ENCODE data around the gene GPR27.

GPR27 gene

DNA sequence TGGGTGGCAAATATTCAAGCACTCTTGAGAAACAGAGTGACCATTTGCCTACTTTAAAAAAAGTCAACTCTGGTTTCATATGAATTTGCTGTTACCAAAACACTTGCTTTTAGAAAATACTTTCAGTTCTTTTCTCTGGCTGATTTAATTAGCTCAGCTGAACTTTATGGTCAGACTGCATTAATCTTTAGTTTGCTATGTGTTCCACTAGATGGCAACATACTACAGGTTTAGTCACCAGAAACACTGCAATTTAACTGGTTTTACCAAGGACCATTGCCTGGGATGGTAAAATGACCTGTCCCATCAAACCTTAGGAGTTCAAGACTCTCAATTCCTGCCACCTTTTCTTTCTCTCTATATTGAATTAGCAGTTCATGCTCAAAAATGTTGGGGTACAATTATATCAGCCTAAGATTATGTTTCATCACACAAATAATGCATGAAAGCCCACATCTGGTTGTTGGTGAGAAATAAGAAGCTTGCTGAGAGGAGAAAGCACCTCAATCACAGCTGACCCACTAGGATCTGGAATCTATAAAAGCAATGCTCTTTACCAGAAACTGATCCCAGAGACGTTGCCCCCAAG lies 42.7 kb upstream of the GPR27 start:
- no peak overlapping the region for H3K4me3 ChIP-seq (ENCODE audit: low read length)
- peak; percentile 61 for DNase-seq (ENCODE audit: low read depth)
- peak; percentile 70 for TF ChIP-seq CTCF (conservative IDR thresholded peaks at IDR 0.05; ENCODE audit: low read length)

- no peak for DNase-seq (ENCODE audit: low read depth)
- TF ChIP-seq CTCF (conservative IDR thresholded peaks at IDR 0.05; ENCODE audit: low read length) = no peak
- no peak overlapping the region for H3K4me3 ChIP-seq (ENCODE audit: low read length)
These were observed 40.6 kb upstream of the GPR27 start for GRCh38 chr3:71713041-71713440.

- no peak overlapping the region for H3K4me3 ChIP-seq (ENCODE audit: low read length)
- DNase-seq (ENCODE audit: low read depth) = no peak
- TF ChIP-seq CTCF (conservative IDR thresholded peaks at IDR 0.05; ENCODE audit: low read length) = no peak
These were observed 39.1 kb upstream of the GPR27 start for GRCh38 chr3:71714595-71714994.

GRCh38 chr3:71718072-71718471 lies 35.6 kb upstream of the GPR27 start:
- no peak overlapping the region for H3K4me3 ChIP-seq (ENCODE audit: low read length)
- no peak for DNase-seq (ENCODE audit: low read depth)
- TF ChIP-seq CTCF (conservative IDR thresholded peaks at IDR 0.05; ENCODE audit: low read length) = no peak

- no peak for TF ChIP-seq CTCF (conservative IDR thresholded peaks at IDR 0.05; ENCODE audit: low read length)
- DNase-seq (ENCODE audit: low read depth) = no peak
- H3K4me3 ChIP-seq (ENCODE audit: low read length) = no peak overlapping the region
These were observed 32.7 kb upstream of the GPR27 start for GRCh38 chr3:71721002-71721401.

DNA sequence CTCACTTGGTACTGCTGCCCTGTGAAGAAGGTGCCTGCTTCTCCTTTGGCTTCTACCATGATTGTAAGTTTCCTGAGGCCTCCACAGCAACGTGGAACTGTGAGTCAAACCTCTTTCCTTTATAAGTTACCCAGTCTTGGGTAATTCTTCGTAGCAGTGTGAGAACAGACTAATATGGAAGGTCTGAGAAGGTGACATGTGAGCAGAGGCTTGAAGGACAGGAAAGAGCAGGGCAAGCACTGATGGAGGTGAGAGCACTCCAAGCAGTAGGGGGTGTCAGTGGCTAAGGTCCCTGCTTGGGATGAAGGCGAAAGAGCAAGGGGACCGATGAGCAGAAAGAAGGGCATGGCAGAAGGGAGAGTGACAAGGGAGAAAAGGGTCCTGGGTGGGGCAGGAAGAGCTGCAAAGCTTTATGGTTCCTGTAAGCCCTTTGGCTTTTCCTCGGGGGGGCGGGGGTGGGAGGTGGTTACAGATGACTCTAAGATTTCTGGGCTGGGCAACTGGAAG lies 32.0 kb upstream of the GPR27 start:
- TF ChIP-seq CTCF (conservative IDR thresholded peaks at IDR 0.05; ENCODE audit: low read length) = no peak
- H3K4me3 ChIP-seq (ENCODE audit: low read length) = no peak overlapping the region
- DNase-seq (ENCODE audit: low read depth) = no peak

- no peak for DNase-seq (ENCODE audit: low read depth)
- no peak overlapping the region for H3K4me3 ChIP-seq (ENCODE audit: low read length)
- TF ChIP-seq CTCF (conservative IDR thresholded peaks at IDR 0.05; ENCODE audit: low read length) = no peak
These were observed 31.0 kb upstream of the GPR27 start for GRCh38 chr3:71722693-71723092.

Measured in AG10803 (cell line).